K562 (cell line): ENCODE data around the gene TMEM208. TPM values are rescaled to one million over a fixed set of nuclear protein-coding genes. Genes with fewer than 3 reads are reported as not detected.

Experiments
- C11orf30 ChIP-seq: fragments of 450-650 bp; IDR thresholded peaks from 2 replicates; pipeline ENCODE4 v1.6.1; 2016; ENCODE audit warnings: low read depth, mild to moderate bottlenecking
- ETS1 ChIP-seq: conservative IDR thresholded peaks from 2 replicates; pipeline ENCODE4 v1.6.1; 2011; ENCODE audit warnings: low read depth, mild to moderate bottlenecking, low read length; ENCODE audit not compliant: control insufficient read depth
- KAT7 ChIP-seq: sonication (generic); formaldehyde crosslinking; IDR thresholded peaks from 2 replicates; pipeline ENCODE4 v1.8.0; 2022; ENCODE audit warnings: missing genetic modification reagents, mild to moderate bottlenecking, borderline replicate concordance
- MGA ChIP-seq: fragments of 450-650 bp; IDR thresholded peaks from 2 replicates; pipeline ENCODE4 v1.6.1; 2016; ENCODE audit warnings: mild to moderate bottlenecking, moderate library complexity
- ZNF146 ChIP-seq: IDR thresholded peaks from one replicate; pipeline ENCODE4 v1.6.1; 2018; ENCODE audit warnings: missing compliant biosample characterization; ENCODE audit not compliant: unreplicated experiment
- polyA plus RNA-seq, 8 experiments: library from polyadenylated mRNA; depleted of rRNA in 4 of 8; stranded (reverse) in 5 of 8; unstranded in 3 of 8; fragments of >200 nt; fragmentation: Nextera tagmentation in 2 of 8; fragmentation: Illumina TruSeq in 1 of 8; extraction: Ambion mirVana in 2 of 8; extraction: Trizol in 1 of 8; gene quantifications; 2 replicates each; pipeline versions ENCODE4 v1.2.1 to v1.2.3, GENCODE V29; 2011 to 2014; ENCODE audit warnings: inconsistent platforms in 1 of 8, missing spikeins in 1 of 8
- total RNA-seq, 7 experiments: library from RNA; depleted of rRNA in 6 of 7; stranded (reverse); fragments of >200 nt in 6 of 7; fragmentation: Illumina TruSeq in 2 of 7; extraction: Trizol in 2 of 7; gene quantifications; 2 replicates each; pipeline versions ENCODE4 v1.2.1 to v1.2.3, GENCODE V29; 2011 to 2021; ENCODE audit warnings: low replicate concordance in 1 of 7

Gene TMEM208
- total and polyA plus RNA-seq, 9 of the 15 experiments (the other 6 are each of a cell fraction or from before 2014, with no cell fraction given), result 31.8 to 239 (median 54.3) TPM

- TF ChIP-seq ETS1, result peak; percentile 98
- TF ChIP-seq C11orf30, result peak; percentile 100
- TF ChIP-seq ZNF146 (CRISPR knock-in tag), result no peak
- no peak for TF ChIP-seq MGA
- TF ChIP-seq KAT7, result no peak
Observed at GRCh38 chr16:67226804-67227566, at the start of gene TMEM208 (continued).
